Chondrocyte (in vitro differentiated cells): ENCODE data around the gene GRAMD2B. TPM values are rescaled to one million over a fixed set of nuclear protein-coding genes. Genes with fewer than 3 reads are reported as not detected.
"Not testable (repeated sequence)": the region's sequence is repeated elsewhere in the genome, so short reads cannot be mapped to it uniquely, and the experiment has no call there.

Experiments used
- DNase-seq: peaks from one replicate; pipeline ENCODE4 v3.0.0; 2021; ENCODE audit warnings: mixed read lengths, low spot score
- H3K27ac Mint-ChIP-seq: one replicate; pipeline ENCODE4 v1.8.0; 2021; ENCODE audit warnings: mild to moderate bottlenecking, moderate library complexity, mixed read lengths; ENCODE audit not compliant: unreplicated experiment
- H3K27me3 Mint-ChIP-seq: 2 replicates; pipeline ENCODE4 v1.8.0; 2021; ENCODE audit warnings: low read depth, mixed read lengths
- H3K36me3 Mint-ChIP-seq: 2 replicates; pipeline ENCODE4 v1.8.0; 2021; ENCODE audit warnings: low read depth, mixed read lengths
- H3K4me1 Mint-ChIP-seq: 2 replicates; pipeline ENCODE4 v1.8.0; 2021; ENCODE audit warnings: low read depth, mild to moderate bottlenecking, mixed read lengths
- H3K4me3 Mint-ChIP-seq: one replicate; pipeline ENCODE4 v1.8.0; 2021; ENCODE audit warnings: mild to moderate bottlenecking, moderate library complexity, mixed read lengths; ENCODE audit not compliant: unreplicated experiment
- H3K9me3 Mint-ChIP-seq: 2 replicates; pipeline ENCODE4 v1.8.0; 2021; ENCODE audit warnings: low read depth, mixed read lengths
- total RNA-seq: library from RNA; stranded (reverse); gene quantifications from 3 replicates; pipeline ENCODE4 v1.2.1, GENCODE V29; 2021
- TF ChIP-seq, protein P1 (sequence below): fragments of 200-600 bp; sonication (generic); IDR thresholded peaks from 2 replicates; pipeline ENCODE4 v1.5.0; 2021; ENCODE audit warnings: antibody characterized with exemption, mild to moderate bottlenecking, moderate library complexity

Gene GRAMD2B
- total RNA-seq, 1 donor from 2014 or later = 72.4 TPM

DNA sequence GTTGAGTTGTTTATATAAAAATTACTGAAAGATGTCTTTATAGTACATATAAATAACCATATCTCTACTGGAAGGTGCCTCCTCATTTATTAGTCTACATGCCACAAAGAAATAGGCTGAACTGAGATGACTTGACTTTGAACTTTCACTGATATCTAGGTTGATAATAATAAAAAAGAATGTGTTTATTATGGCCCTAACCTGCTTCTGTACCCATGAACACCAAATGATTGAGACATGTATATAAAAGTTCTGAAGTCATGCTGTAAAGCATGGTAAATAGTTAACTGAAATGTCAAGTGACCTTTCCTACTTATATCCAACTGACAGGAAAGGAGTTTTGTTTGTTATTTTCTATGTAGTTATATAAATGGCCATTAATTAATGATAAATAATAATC, 33.2 kb upstream of the GRAMD2B start:
- Mint-ChIP-seq H3K4me1 (peaks cover 49% of the 10 kb centered on the region), H3K36me3 (no peaks in the 10 kb centered on the region), H3K4me3 (no peak overlapping the region), H3K27ac (no peak overlapping the region), H3K9me3 (no peaks in the 10 kb centered on the region), H3K27me3 (no peaks in the 10 kb centered on the region)
- TF ChIP-seq, protein P1, sequence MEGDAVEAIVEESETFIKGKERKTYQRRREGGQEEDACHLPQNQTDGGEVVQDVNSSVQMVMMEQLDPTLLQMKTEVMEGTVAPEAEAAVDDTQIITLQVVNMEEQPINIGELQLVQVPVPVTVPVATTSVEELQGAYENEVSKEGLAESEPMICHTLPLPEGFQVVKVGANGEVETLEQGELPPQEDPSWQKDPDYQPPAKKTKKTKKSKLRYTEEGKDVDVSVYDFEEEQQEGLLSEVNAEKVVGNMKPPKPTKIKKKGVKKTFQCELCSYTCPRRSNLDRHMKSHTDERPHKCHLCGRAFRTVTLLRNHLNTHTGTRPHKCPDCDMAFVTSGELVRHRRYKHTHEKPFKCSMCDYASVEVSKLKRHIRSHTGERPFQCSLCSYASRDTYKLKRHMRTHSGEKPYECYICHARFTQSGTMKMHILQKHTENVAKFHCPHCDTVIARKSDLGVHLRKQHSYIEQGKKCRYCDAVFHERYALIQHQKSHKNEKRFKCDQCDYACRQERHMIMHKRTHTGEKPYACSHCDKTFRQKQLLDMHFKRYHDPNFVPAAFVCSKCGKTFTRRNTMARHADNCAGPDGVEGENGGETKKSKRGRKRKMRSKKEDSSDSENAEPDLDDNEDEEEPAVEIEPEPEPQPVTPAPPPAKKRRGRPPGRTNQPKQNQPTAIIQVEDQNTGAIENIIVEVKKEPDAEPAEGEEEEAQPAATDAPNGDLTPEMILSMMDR = no peak
- no peak for DNase-seq

DNA sequence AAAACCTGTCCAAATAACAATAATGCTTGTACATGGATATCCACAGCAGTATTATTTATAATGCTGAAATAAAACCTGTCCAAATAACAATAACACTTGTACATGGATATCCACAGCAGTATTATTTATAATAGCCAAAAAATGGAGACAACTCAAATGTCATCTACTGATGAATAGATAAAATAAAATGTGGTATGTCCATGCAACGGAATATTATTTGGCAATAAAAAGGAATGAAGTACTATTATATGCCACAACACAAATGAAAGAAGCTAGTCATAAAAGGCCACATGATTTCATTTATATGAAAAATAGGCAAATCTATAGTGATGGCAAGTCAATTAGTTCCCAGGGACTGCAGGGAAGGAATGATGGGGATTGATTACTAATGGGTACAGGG, 31.8 kb upstream of the GRAMD2B start:
- H3K27ac Mint-ChIP-seq = no peak overlapping the region
- H3K4me3 Mint-ChIP-seq = no peak overlapping the region
- H3K27me3 Mint-ChIP-seq = no peaks in the 10 kb centered on the region
- no peaks in the 10 kb centered on the region for H3K36me3 Mint-ChIP-seq
- no peak for DNase-seq
- no peaks in the 10 kb centered on the region for H3K9me3 Mint-ChIP-seq
- TF ChIP-seq, protein P1 = no peak
- peaks cover 49% of the 10 kb centered on the region for H3K4me1 Mint-ChIP-seq

DNA sequence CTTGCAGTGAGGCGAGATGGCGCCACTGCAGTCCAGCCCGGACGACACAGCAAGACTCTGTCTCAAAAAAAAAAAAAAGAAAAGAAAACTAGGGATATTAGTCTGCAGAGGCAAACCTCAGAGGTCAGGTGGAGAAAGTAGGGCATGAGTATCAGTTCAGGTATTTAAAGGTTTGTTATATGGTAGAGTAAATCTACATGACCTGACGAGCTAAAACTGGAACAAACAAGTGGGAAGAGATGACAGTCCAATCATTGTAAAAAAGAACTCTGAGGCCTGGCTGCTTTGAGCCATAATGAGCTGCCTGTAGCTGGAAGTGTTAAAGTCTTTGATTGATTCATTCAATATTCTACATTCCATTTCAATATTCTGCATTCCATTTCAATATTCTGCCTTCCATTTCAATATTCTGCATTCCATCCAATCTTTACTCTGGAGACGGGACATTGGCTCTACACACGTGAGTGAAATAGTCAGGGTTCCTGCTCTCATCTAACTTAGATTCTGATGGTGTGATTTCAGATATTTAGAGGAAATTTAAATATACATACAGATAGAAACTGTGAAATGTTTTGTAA, 28.9 kb upstream of the GRAMD2B start:
- peak overlapping the region; percentile 39 for H3K27ac Mint-ChIP-seq
- H3K4me1 Mint-ChIP-seq = peaks cover 52% of the 10 kb centered on the region
- DNase-seq = no peak
- no peaks in the 10 kb centered on the region for H3K27me3 Mint-ChIP-seq
- no peak overlapping the region for H3K4me3 Mint-ChIP-seq
- no peaks in the 10 kb centered on the region for H3K36me3 Mint-ChIP-seq
- peaks cover 8% of the 10 kb centered on the region for H3K9me3 Mint-ChIP-seq
- TF ChIP-seq, protein P1 = no peak

DNA sequence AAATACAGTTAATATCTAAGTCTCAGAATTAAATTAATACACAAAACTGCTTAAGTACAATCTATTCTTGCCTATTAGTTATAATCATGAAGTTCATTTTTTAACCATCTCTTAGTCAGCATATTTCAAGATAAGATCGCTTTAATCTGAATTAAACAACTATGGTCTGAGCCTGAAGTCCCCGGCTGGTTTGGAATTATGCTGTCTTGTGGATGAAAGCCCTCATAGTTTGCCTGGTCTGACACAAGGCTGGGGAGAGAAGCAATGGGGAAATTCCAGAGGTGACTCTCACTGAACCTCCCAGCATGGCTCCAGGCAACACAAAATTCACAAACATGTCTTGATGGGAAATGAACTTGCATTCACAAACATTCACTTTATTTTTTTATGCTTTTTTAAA, 28.0 kb upstream of the GRAMD2B start:
- Mint-ChIP-seq H3K27me3 (no peaks in the 10 kb centered on the region), H3K9me3 (peaks cover 15% of the 10 kb centered on the region), H3K36me3 (peaks cover 4% of the 10 kb centered on the region), H3K27ac (peak overlapping the region; percentile 62), H3K4me1 (peaks cover 53% of the 10 kb centered on the region), H3K4me3 (peak overlapping the region; percentile 7)
- TF ChIP-seq, protein P1 = no peak
- DNase-seq = no peak

DNA sequence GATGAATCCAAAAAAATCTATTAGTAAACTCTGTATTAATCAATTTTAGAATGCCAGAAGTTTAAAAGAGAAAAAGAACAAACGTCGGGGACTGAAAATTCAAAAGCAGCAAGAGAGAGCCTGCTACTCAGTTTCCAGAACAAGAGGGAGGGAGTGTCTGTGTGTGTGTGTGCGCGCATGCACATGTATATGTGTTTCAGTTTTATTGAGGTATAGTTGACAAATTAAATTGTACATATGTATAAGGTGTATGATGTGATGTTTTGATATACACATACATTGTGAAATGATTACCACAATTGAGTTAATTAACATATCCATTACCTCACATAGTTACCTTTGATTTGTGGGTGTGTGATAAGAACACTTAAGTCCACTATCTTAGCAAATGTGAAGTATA, 27.6 kb upstream of the GRAMD2B start:
- Mint-ChIP-seq H3K27me3 (no peaks in the 10 kb centered on the region), H3K36me3 (peaks cover 6% of the 10 kb centered on the region), H3K27ac (peak overlapping the region; percentile 62), H3K4me3 (peak overlapping the region; percentile 7), H3K9me3 (peaks cover 18% of the 10 kb centered on the region), H3K4me1 (peaks cover 53% of the 10 kb centered on the region)
- TF ChIP-seq, protein P1 = no peak
- DNase-seq = no peak

DNA sequence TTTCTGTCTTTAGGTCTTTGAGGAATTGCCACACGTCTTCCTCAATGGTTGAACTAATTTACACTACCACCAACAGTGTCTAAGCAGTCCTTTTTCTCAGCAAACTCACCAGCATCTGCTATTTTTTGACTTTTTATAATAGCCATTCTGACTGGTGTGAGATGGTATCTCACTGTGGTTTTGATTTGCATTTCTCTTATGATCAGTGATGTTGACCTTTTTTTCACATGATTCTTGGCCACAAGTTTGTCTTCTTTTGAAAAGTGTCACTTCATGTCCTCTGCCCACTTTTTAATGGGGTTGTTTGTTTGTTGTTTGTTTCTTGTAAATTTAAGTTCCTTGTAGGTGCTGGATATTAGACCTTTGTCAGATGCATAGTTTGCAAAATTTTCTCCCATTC, 26.5 kb upstream of the GRAMD2B start:
- peak overlapping the region; percentile 58 for H3K27ac Mint-ChIP-seq
- not testable (repeated sequence) for H3K27me3 Mint-ChIP-seq, DNase-seq, H3K4me3 Mint-ChIP-seq, H3K36me3 Mint-ChIP-seq
- H3K9me3 Mint-ChIP-seq = peaks cover 28% of the 10 kb centered on the region
- H3K4me1 Mint-ChIP-seq = peaks cover 53% of the 10 kb centered on the region
